Measurements from ENCODE around the gene HTT.
A peak's percentile ranks its signal among the peaks of the same experiment; 100 is the strongest.

HTT gene

GRCh38 chr4:3223956-3224748 is 149.7 kb downstream of the HTT start:
- DNase-seq: no peak

- DNase-seq: no peak
These were observed 150.8 kb downstream of the HTT start for GRCh38 chr4:3225071-3225850.

GRCh38 chr4:3225936-3226335 is 151.5 kb downstream of the HTT start:
- DNase-seq: no peak

GRCh38 chr4:3226467-3226866 is 152.0 kb downstream of the HTT start:
- DNase-seq: no peak

- DNase-seq: no peak
These were observed 152.5 kb downstream of the HTT start for GRCh38 chr4:3226944-3227343.

- no peak for DNase-seq
These were observed 153.6 kb downstream of the HTT start for GRCh38 chr4:3227878-3228675.

- no peak for DNase-seq
These were observed 154.4 kb downstream of the HTT start for GRCh38 chr4:3228881-3229280.

- no peak for DNase-seq
These were observed 154.8 kb downstream of the HTT start for GRCh38 chr4:3229328-3229727.

- no peak for DNase-seq
These were observed 155.5 kb downstream of the HTT start for GRCh38 chr4:3229964-3230363.

GRCh38 chr4:3231471-3231870 is 157.0 kb downstream of the HTT start:
- no peak for DNase-seq

GRCh38 chr4:3232001-3232400 is 157.5 kb downstream of the HTT start:
- DNase-seq: no peak

- DNase-seq: no peak
These were observed 158.4 kb downstream of the HTT start for GRCh38 chr4:3232871-3233271.

GRCh38 chr4:3233391-3234071 is 159.1 kb downstream of the HTT start:
- DNase-seq: peak; percentile 48

- DNase-seq: peak; percentile 10
These were observed 159.9 kb downstream of the HTT start for GRCh38 chr4:3234171-3235029.

- DNase-seq: no peak
These were observed 160.5 kb downstream of the HTT start for GRCh38 chr4:3235030-3235345.

GRCh38 chr4:3235581-3235980 is 161.1 kb downstream of the HTT start:
- DNase-seq: no peak

- no peak for DNase-seq
These were observed 161.9 kb downstream of the HTT start for GRCh38 chr4:3236326-3236878.

- DNase-seq: no peak
These were observed 162.8 kb downstream of the HTT start for GRCh38 chr4:3237266-3237665.

GRCh38 chr4:3237712-3238560 is 163.5 kb downstream of the HTT start:
- no peak for DNase-seq

GRCh38 chr4:3238721-3239120 is 164.2 kb downstream of the HTT start:
- DNase-seq: no peak

GRCh38 chr4:3239303-3239702 is 164.8 kb downstream of the HTT start:
- DNase-seq: no peak
